ENCODE data around the gene CHPF2.

CHPF2 gene

DNA sequence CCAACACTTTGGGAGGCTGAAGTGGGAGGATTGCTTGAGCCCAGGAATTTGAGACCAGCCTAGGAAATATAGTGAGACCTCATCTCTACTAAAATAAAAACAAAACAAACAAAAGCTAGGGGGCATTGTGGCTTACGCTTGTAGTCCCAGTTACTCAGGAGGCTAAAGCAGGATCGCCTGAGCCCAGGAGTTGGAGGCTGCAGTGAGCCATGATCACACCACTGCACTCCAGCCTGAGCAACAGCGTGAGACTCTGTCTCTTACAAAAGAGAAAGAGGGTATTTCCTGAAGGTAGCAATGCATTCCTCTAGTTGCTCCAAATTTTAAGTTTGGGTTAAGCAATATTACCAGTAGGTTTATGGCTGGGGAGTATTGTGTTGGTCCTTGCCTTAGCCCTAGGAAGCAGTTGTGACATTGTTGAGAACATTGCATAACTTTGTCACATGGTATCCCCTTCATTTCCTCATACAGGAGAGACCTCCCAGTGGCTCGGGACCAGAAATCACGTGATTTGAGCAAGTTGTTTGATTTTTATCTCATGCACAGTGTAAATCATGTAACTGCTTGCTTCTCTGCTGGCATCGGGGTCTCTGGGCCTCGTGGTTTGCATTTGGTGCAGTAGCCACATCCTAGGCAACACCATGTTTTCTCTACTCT is 39.5 kb downstream of the CHPF2 start:
- DNase-seq, result no peak

DNA sequence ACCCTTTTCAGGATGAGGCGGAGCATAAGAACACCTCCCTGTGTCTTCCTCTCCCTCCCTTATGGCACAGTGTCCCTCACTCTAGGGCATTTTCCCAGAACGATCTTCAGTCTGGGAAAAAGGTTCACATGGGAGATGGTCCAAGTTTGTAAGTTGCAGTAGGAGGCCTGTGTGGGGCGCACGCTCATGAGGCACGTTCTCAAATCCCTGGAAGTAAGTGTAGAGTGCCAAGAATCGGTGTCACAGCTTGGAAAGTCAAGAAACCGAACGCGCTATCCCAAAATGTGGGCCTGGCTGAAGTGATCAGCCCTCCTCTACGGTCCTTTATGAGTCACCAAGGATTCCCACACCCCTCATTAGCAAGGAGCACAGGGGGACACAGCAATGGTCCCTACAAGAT is 40.1 kb downstream of the CHPF2 start:
- DNase-seq, result no peak

DNA sequence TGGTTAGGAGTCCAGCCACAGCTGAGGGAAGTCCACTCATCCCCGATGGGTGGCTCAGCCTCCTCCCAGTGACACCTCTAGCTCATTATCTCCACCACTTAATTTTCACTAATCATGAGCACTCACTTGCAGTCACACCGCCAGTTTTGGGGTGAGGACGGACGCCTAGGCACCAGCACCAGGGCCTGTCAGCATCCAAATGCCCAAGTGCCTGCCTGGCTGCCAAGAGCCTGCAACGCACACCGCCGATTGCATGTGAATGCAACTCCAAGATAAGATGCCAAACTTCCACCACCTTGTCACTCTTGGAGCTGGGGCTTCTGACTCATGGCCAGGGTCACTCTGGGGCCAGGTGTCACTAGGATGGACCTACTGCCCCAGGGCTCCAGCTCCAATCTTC is 40.6 kb downstream of the CHPF2 start:
- DNase-seq, result no peak

DNA sequence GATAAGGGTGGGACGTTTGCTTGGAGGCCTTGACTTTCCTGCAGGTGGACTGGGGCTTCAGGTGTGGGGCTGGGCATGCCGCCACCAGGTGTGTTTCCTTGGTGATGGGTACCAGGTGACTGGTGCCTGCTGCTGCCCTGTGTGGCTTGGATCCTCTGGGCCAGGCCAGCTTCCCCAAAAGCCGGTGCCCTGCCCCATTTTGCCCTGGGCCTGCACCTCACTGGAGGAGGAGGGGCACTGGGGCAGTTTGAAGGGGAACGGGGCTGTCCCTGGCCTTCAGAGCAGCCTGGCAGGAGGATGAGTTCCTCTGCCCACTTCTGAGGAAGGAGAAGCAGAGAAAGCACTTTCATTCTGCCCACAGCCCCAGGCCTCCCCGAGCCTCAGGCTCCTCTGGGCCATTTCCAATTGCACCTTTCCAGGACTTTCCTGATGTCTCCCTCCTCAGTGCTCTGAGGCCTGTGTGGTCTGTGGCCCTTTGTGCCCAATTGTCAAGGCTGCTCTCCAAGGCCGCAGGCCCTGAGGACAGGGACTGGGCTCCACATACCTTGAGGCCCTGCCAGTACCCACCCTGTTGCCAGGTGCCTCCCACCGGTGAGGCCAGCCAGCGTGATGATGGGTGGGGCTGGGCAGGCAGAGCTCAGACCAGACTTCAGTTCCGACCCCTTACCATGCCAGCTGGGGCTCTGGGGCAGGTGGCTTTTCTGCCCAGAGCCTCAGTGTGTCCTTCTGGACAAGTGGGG is 41.5 kb downstream of the CHPF2 start:
- DNase-seq, result no peak

DNA sequence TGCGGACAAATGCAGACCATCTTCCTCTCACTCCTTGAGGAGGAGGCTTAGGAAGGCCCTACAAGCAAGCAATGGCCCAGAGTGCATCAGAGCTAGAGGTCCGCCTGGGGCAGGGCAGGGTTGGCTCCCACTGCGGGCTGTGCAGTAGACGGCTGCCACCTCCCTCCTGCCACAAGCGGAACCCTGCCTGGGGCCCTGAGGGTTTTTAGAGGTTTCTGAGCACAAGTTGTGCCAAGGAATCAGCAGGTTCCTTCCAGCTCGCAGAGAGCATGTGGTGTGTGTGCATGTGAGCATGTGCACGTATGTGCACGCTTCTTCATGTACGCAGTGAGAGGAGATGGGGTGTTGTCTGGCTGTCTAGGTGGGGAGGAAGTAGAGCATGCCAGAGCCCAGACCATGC is 42.1 kb downstream of the CHPF2 start:
- DNase-seq, result no peak

DNA sequence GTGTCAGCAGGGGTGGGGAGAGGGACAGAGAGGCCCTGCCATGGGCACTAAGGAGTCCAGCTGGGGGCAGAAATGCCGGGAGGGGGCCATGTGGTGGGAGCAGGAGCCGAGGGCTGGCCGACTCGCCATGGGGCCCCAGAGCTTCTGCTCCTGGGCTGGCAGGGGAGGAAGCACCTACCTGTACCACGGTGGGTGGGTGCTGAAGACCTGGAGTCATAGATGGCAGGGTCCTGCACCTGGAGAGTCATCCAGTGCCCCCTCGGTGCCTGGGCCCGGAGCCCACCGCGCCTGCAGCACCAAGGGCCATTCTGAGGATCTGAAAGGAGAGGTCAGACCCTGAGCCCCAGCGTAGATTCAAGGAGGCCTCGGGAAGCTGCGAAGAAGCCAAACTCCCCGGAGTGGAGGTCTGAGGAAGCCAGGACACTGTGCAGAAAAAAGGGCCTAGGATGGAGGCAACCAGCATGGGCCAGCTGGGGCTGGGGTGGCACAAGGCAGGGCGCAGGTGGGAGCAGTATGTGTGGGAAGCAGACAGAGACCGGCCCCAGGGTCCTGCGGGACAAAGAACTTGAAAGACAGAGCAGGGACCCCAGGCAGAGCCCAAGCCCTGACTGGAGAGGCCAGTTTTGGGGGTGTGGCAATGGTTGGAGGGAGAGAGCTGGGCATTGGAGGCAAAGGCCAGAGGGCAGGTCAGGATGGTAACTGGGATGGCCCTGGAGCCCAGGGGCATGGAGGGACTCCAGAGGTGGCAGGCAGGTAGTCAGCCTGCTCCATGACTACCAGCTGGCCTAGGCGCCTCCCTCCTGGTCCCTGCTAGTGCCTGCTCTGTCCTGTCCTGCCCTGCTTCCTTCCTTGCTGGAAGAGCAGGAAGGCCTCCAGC is 42.9 kb downstream of the CHPF2 start:
- no peak for DNase-seq

DNA sequence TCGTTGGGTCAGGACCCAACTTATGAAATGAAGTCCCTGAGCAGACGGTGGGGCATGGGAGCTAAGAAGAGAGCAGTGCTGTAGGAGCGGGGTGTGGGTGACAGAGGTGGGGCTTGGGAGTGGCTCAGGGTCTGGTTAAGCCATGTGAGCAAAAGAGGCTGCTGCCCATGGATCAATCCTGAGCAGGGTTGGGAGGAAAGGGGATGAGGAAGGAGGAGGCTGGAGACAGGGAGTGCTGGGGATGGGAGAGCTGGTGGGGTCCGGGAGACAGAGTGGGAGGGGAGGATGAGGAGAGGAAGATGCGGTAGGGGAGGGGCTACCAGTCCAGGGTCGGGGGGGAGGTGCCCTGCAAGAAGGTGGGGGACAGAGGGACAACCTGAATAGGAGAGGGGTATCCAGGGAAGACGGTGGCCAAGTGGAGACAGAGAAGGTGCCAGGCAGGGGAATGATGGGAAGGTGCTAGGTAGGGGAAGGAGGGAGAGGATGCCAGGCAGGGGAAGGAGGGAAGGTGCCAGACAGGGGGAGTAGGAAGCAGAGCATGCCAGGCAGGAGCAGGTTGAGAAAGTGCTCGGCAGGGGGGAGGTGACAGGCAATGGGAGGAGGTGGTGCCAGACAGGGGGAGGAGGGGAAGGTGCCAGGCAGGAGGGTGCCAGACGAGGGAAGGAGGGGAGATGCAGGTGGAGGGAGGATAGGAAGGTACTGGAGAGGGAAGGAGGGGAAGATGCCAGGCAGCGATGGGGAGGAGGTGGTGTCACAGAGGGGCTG is 43.7 kb downstream of the CHPF2 start:
- no peak for DNase-seq

DNA sequence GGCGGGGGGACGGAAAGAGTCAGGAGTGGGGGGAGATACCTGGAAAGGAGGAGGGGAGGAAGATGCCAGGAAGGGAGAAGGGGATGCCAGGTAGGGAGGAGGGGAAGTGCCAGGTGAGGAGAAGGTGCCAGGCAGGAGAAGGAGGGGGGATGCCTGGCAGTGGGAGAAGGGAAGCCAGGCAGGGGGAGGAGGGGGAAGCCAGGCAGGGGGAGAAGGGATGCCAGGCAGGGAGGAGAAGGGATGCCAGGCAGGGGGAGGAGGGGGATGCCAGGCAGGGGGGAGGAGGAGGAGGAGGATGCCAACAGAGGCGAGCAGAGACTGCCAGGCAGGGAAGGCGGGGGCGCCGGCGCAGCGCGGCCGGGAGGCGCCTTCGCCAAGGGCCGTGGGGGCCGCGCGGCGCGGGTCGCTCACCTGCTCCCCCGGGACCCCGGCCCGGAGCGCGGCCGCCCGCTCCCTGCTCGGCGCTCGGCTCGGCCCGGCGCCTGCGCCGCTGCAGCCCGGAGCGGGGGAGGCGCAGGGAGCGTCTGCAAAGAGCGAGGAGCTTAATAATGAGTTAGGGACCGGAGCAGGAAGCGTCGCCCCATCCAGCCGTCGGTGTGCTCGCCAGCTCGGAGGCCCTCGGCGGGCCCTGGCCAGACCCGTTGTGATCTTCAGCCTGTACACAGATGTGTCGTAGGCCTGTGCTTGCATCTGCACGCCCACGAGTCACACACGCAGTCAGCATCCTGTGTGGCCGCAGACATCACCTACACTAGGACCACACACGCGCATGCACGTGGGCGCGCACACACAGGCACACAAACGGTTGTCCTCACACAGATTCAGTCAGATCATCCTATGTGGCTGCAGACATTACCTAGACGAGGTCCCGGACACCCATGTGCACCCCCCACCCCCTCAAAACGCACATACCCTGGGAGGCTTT is 44.6 kb downstream of the CHPF2 start:
- peak; percentile 37 for DNase-seq

DNA sequence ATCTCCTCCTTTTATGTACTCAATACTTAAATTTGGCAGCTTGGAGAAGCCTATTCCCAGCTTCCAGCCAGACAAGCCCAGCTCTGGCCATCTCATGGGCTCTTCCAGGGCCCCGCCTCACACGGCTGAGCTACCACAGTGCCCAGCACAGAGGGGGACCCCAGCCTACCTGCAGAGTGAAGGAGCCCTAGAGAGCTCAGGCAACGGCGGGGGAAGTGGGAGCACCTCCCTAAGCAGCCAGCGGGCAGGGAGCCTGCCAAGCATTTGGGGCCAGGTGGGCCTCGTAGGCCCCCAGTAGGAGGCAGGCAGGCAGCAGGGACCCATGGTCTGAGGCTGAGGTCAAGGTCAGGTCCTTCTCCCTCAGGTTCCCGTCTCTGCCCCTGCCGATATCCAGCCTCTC is 45.3 kb downstream of the CHPF2 start:
- no peak for DNase-seq

DNA sequence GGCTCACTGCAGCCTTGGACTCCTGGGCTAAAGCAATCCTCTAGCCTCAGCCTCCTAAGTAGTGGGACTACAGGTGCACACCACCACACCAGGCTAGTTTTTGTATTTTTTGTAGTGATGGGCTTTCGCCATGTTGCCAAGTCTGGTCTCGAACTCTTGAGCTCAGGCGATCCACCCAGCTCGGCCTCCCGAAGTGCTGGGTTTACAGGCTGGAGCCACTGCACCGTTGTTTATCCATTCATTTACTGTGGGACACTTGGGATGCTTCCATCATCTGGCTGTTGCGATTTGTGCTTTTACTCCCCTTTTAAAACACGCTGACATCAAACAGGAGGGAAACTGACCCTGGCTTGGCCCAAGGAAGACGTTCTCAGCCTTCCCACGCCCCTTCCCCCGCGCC is 46.7 kb downstream of the CHPF2 start:
- DNase-seq, result no peak

DNA sequence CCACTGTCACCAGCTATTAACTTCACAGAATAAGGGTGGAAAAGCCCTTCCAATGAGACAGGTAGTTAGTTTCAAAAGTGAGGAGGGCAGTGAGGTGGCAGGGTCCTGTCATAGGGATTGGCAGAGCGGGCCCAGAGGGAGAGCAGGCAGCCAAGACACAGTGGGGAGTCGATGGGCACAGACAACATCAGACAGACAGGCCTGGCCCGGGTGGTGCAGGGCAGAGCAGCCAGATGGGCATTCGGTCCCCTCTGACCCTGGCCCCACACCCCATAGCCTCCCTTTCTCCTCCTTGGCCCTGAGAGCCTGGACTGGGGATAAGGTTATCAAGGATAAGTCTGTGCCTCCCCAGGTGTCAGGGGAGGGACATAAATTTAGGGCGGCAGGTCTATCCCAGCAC is 47.6 kb downstream of the CHPF2 start:
- no peak for DNase-seq

DNA sequence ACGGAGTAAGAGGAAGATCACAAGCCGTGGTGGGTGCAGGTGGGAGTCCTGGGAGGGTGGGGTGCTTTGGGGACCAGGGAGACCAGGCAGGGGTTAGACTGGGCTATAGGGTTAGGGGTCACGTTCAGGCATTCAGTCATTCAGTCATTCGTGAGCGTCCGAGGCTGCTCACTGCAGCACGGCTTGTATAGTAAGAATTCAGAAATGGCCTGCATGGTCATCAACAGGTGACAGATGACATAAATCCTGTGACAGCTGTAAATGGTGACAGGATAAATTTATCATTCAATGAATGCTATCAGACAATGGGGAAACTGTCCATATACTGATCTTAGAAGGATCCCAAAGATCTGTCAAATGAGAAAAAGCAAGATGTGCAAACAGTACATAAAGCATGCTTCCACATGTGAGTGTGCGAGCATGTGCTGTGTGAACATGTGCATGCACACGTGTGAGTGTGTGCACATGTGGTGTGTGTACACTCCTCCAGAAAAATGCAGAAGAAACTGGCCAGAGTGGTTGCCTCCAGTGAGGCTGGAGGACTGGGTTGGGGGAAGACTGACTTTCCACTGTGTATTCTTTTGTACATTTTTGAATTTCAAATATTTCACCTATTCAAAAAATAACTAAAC is 48.2 kb downstream of the CHPF2 start:
- DNase-seq, result no peak

DNA sequence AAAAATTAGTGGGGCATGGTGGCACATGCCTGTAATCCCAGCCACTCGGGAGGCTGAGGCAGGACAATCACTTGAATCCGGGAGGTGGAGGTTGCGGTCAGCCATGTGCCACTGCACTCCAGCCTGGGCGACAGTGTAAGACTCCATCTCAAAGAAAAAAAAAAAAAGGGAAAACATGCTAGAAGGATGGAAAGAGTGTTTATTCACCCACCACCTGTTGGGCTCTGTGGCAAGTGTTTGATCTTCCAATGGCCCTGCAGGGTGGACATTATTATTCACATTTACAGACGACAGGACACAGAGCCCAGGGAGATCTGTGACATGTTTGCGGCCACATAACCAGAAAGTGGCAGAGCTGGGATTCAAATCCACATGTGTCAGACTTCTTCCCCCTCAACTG is 49.4 kb downstream of the CHPF2 start:
- peak; percentile 39 for DNase-seq

DNA sequence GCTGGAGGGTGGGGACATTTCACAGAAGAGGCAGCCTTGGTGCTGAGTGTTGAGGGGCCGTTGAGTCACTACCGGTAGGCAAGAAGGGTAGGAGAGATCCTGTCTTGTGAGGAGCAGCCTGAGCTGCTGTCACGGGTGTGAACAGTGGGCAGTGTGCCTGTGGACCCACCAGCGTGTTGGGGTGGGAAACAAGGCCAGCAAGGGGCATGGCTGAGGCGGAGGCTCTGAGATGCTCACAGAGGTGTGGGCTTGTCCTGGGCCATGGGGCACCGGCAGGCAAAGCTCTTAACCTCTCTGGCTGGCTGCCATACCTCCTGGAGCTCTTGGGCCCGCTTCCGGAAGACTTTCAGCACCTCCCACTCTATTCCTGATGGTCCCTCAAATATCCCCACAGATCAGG is 49.8 kb downstream of the CHPF2 start:
- DNase-seq, result no peak

DNA sequence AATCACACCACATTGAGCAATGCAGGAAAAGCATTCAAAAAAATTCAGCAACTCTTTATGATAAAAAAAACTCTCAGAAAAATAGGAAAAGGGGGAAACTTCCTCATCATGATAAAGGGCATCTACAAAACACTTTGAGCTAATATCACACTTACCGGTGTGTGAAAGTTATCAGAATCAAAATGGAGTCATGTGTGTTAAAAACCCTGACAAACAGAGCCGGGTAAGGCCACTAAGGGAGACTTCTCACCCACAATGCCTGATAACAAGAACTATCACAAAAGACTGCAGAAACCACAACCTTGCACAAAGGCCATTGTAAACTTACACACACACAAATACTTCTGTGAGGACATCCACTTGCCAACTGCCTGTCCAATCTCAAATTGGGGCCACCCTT is 51.0 kb downstream of the CHPF2 start:
- no peak for DNase-seq

DNA sequence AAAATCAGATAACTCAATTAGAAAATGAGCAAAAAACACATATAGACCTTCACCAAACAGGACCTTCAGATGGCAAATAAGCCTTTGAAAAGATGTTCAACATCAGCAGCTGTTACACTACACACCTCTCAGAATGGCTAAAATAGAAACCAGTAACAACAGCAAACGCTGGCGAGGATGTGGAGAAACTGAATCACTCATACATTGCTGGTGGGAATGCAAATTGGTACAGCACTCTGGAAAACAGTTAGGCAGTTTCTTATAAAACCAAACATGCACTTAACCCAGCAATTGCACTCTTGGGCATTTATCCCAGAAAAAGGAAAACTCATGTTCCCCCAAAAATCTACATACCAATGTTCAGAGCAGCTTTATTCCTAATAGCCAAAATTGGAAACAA is 53.9 kb downstream of the CHPF2 start:
- DNase-seq, result no peak
